ENCODE data around the gene MEN1.

Gene MEN1

DNA sequence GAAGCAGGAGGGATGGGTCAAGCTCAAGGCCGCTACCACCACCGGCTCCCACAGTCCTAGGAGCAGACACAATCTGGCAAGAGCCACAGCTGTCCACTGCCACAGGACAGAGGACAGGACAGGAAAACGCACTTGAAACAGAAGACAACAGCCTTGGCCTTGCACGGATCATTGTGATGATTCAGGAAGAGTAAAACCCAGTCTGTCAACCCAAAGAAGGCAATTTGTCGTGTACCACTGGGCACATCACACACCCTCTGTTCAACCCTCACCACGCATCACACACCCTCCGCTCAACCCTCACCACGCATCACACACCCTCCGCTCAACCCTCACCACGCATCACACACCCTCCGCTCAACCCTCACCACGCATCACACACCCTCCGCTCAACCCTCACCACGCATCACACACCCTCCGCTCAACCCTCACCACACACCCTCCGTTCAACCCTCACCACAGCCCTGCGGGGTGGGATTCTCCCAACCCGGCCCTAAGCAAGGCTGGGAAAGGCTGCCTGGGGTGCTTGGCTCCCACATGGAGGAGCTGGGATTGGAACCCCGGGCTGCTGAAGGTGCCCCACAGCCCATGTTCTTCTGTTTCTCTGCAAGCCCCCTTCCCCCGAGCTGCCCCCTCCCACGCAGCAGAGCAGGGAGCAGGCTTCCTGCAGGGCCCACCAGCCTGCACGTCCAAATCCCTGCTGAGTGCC is 45.4 kb upstream of the MEN1 start:
- TF ChIP-seq ZNF565 (CRISPR knock-in tag; conservative IDR thresholded peaks at IDR 0.05; ENCODE audit: low read depth) (no peak), TSHZ2 (CRISPR knock-in tag; IDR thresholded peaks at IDR 0.05) (no peak), ESRRG (CRISPR knock-in tag; IDR thresholded peaks at IDR 0.05) (no peak), ZC3H10 (CRISPR knock-in tag; IDR thresholded peaks at IDR 0.05) (no peak), ISL1 (CRISPR knock-in tag; IDR thresholded peaks at IDR 0.05) (no peak), CSDC2 (CRISPR knock-in tag; IDR thresholded peaks at IDR 0.05) (no peak), ARNTL (CRISPR knock-in tag; IDR thresholded peaks at IDR 0.05; ENCODE audit: borderline replicate concordance, low read depth) (no peak), ZFP3 (CRISPR knock-in tag; IDR thresholded peaks at IDR 0.05) (no peak), PPARA (CRISPR knock-in tag; IDR thresholded peaks at IDR 0.05; ENCODE audit: borderline replicate concordance) (no peak), TCF4 (CRISPR knock-in tag; IDR thresholded peaks at IDR 0.05; ENCODE audit: borderline replicate concordance) (no peak), BACH2 (CRISPR knock-in tag; IDR thresholded peaks at IDR 0.05; ENCODE audit: borderline replicate concordance) (no peak), SNAI2 (CRISPR knock-in tag; IDR thresholded peaks at IDR 0.05) (no peak), ZNF70 (CRISPR knock-in tag; IDR thresholded peaks at IDR 0.05) (no peak), GLIS3 (CRISPR knock-in tag; IDR thresholded peaks at IDR 0.05) (no peak), ZNF8 (CRISPR knock-in tag; IDR thresholded peaks at IDR 0.05) (no peak), OSR1 (CRISPR knock-in tag; IDR thresholded peaks at IDR 0.05) (no peak)
- TF ChIP-seq, protein P1, sequence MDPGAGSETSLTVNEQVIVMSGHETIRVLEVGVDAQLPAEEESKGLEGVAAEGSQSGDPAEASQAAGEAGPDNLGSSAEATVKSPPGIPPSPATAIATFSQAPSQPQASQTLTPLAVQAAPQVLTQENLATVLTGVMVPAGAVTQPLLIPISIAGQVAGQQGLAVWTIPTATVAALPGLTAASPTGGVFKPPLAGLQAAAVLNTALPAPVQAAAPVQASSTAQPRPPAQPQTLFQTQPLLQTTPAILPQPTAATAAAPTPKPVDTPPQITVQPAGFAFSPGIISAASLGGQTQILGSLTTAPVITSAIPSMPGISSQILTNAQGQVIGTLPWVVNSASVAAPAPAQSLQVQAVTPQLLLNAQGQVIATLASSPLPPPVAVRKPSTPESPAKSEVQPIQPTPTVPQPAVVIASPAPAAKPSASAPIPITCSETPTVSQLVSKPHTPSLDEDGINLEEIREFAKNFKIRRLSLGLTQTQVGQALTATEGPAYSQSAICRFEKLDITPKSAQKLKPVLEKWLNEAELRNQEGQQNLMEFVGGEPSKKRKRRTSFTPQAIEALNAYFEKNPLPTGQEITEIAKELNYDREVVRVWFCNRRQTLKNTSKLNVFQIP (CRISPR knock-in tag; IDR thresholded peaks at IDR 0.05; ENCODE audit: borderline replicate concordance, low read depth) = no peak
- TF ChIP-seq, protein P2, sequence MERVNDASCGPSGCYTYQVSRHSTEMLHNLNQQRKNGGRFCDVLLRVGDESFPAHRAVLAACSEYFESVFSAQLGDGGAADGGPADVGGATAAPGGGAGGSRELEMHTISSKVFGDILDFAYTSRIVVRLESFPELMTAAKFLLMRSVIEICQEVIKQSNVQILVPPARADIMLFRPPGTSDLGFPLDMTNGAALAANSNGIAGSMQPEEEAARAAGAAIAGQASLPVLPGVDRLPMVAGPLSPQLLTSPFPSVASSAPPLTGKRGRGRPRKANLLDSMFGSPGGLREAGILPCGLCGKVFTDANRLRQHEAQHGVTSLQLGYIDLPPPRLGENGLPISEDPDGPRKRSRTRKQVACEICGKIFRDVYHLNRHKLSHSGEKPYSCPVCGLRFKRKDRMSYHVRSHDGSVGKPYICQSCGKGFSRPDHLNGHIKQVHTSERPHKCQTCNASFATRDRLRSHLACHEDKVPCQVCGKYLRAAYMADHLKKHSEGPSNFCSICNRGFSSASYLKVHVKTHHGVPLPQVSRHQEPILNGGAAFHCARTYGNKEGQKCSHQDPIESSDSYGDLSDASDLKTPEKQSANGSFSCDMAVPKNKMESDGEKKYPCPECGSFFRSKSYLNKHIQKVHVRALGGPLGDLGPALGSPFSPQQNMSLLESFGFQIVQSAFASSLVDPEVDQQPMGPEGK (CRISPR knock-in tag; IDR thresholded peaks at IDR 0.05; ENCODE audit: borderline replicate concordance) = no peak
- TF ChIP-seq, protein P3, sequence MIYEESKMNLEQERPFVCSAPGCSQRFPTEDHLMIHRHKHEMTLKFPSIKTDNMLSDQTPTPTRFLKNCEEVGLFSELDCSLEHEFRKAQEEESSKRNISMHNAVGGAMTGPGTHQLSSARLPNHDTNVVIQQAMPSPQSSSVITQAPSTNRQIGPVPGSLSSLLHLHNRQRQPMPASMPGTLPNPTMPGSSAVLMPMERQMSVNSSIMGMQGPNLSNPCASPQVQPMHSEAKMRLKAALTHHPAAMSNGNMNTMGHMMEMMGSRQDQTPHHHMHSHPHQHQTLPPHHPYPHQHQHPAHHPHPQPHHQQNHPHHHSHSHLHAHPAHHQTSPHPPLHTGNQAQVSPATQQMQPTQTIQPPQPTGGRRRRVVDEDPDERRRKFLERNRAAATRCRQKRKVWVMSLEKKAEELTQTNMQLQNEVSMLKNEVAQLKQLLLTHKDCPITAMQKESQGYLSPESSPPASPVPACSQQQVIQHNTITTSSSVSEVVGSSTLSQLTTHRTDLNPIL (CRISPR knock-in tag; IDR thresholded peaks at IDR 0.05; ENCODE audit: low read depth) = no peak
- TF ChIP-seq, protein P4, sequence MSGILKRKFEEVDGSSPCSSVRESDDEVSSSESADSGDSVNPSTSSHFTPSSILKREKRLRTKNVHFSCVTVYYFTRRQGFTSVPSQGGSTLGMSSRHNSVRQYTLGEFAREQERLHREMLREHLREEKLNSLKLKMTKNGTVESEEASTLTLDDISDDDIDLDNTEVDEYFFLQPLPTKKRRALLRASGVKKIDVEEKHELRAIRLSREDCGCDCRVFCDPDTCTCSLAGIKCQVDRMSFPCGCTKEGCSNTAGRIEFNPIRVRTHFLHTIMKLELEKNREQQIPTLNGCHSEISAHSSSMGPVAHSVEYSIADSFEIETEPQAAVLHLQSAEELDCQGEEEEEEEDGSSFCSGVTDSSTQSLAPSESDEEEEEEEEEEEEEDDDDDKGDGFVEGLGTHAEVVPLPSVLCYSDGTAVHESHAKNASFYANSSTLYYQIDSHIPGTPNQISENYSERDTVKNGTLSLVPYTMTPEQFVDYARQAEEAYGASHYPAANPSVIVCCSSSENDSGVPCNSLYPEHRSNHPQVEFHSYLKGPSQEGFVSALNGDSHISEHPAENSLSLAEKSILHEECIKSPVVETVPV (CRISPR knock-in tag; IDR thresholded peaks at IDR 0.05) = no peak
- no peak; the same call in 2 of the 3 replicates for ATAC-seq

GRCh38 chr11:64854534-64855502 is 44.5 kb upstream of the MEN1 start:
- TF ChIP-seq, protein P2 (CRISPR knock-in tag; IDR thresholded peaks at IDR 0.05; ENCODE audit: borderline replicate concordance) = peak; percentile 79; the same call in 1 of the 2 replicates
- no peak for TF ChIP-seq CSDC2 (CRISPR knock-in tag; IDR thresholded peaks at IDR 0.05)
- no peak for TF ChIP-seq GLIS3 (CRISPR knock-in tag; IDR thresholded peaks at IDR 0.05)
- no peak for TF ChIP-seq ESRRG (CRISPR knock-in tag; IDR thresholded peaks at IDR 0.05)
- TF ChIP-seq RARB (CRISPR knock-in tag; IDR thresholded peaks at IDR 0.05) = no peak
- TF ChIP-seq, protein P1 (CRISPR knock-in tag; IDR thresholded peaks at IDR 0.05; ENCODE audit: borderline replicate concordance, low read depth) = no peak
- TF ChIP-seq ISL1 (CRISPR knock-in tag; IDR thresholded peaks at IDR 0.05) = 0 out of 2 replicates have a peak, but pooled peaks have one; percentile 30
- peak; percentile 55; the same call in 1 of the 2 replicates for TF ChIP-seq ZFP3 (CRISPR knock-in tag; IDR thresholded peaks at IDR 0.05)
- no peak for TF ChIP-seq OSR1 (CRISPR knock-in tag; IDR thresholded peaks at IDR 0.05)
- no peak for TF ChIP-seq TOX (CRISPR knock-in tag; IDR thresholded peaks at IDR 0.05; ENCODE audit: borderline replicate concordance)
- ATAC-seq = peak; percentile 93
